OCI-LY1 (cell line): ENCODE results near the gene MAP3K20.
"Not testable (repeated sequence)": the region's sequence is repeated elsewhere in the genome, so short reads cannot be mapped to it uniquely, and the experiment has no call there.

Experiments
- H2AFZ ChIP-seq: fragments of 200-600 bp; sonication (generic), shearing (Covaris generic); 2 replicates; pipeline ENCODE4 v1.6.0; 2014; ENCODE audit warnings: antibody characterized with exemption, mild to moderate bottlenecking, low read length
- H3F3A ChIP-seq: fragments of 200-600 bp; sonication (generic), shearing (Covaris generic); 2 replicates; pipeline ENCODE4 v1.6.0; 2014; ENCODE audit warnings: mild to moderate bottlenecking, antibody characterized with exemption, low read length, moderate library complexity; ENCODE audit not compliant: insufficient read depth
- H3K27ac ChIP-seq: fragments of 200-600 bp; sonication (generic); 2 replicates; pipeline ENCODE4 v1.5.1; 2014; ENCODE audit warnings: low read length, mixed run types, mild to moderate bottlenecking, low read depth; ENCODE audit not compliant: poor library complexity, severe bottlenecking
- H3K27me3 ChIP-seq: fragments of 200-600 bp; sonication (generic); 2 replicates; pipeline ENCODE4 v1.6.0; 2014; ENCODE audit warnings: antibody characterized with exemption, mild to moderate bottlenecking, low read length, moderate library complexity; ENCODE audit not compliant: insufficient read depth
- H3K36me3 ChIP-seq: fragments of 200-600 bp; sonication (generic); 2 replicates; pipeline ENCODE4 v1.6.1; 2014; ENCODE audit warnings: mild to moderate bottlenecking, antibody characterized with exemption, low read length, moderate library complexity, mixed read lengths; ENCODE audit not compliant: insufficient read depth
- H3K4me1 ChIP-seq: fragments of 200-600 bp; sonication (generic); 2 replicates; pipeline ENCODE4 v1.5.1; 2014; ENCODE audit warnings: mild to moderate bottlenecking, low read length, moderate library complexity; ENCODE audit not compliant: insufficient read depth, severe bottlenecking
- H3K4me2 ChIP-seq: fragments of 200-600 bp; sonication (generic), shearing (Covaris generic); 2 replicates; pipeline ENCODE4 v1.6.1; 2014; ENCODE audit warnings: low read length
- H3K4me3 ChIP-seq: fragments of 200-600 bp; sonication (generic); 2 replicates; pipeline ENCODE4 v1.5.1; 2014; ENCODE audit warnings: low read length, low read depth, mild to moderate bottlenecking, mixed read lengths; ENCODE audit not compliant: poor library complexity, severe bottlenecking
- H3K79me2 ChIP-seq: fragments of 200-600 bp; shearing (Covaris generic); 2 replicates; pipeline ENCODE4 v1.6.1; 2016; ENCODE audit warnings: mixed run types, low read length, mixed read lengths; ENCODE audit not compliant: insufficient read depth
- H3K9ac ChIP-seq: fragments of 200-600 bp; sonication (generic), shearing (Covaris generic); 2 replicates; pipeline ENCODE4 v1.6.1; 2014; ENCODE audit warnings: mild to moderate bottlenecking, low read length, mixed read lengths
- H3K9me2 ChIP-seq: fragments of 200-600 bp; sonication (generic), shearing (Covaris generic); 2 replicates; pipeline ENCODE4 v1.6.1; 2014; ENCODE audit warnings: low read depth, mild to moderate bottlenecking, low read length, mixed read lengths
- H3K9me3 ChIP-seq: fragments of 200-600 bp; shearing (Covaris generic); 2 replicates; pipeline ENCODE4 v1.6.1; 2014; ENCODE audit warnings: low read length, mixed read lengths
- H4K20me1 ChIP-seq: fragments of 200-600 bp; sonication (generic), shearing (Covaris generic); 2 replicates; pipeline ENCODE4 v1.6.0; 2016; ENCODE audit warnings: mild to moderate bottlenecking, low read length; ENCODE audit not compliant: insufficient read depth
- EZH2 ChIP-seq: fragments of 200-600 bp; sonication (generic), shearing (Covaris generic); IDR thresholded peaks from 2 replicates; pipeline ENCODE4 v1.8.0; 2017; ENCODE audit warnings: borderline replicate concordance, mixed run types, mild to moderate bottlenecking, antibody characterized with exemption, low read length, moderate library complexity, mixed read lengths
- TF ChIP-seq, protein P1 (sequence below): fragments of 200-600 bp; sonication (generic), shearing (Covaris generic); IDR thresholded peaks from 2 replicates; pipeline ENCODE4 v1.5.1; 2017; ENCODE audit warnings: mild to moderate bottlenecking, antibody characterized with exemption, low read length, moderate library complexity, mixed read lengths

MAP3K20 gene

DNA sequence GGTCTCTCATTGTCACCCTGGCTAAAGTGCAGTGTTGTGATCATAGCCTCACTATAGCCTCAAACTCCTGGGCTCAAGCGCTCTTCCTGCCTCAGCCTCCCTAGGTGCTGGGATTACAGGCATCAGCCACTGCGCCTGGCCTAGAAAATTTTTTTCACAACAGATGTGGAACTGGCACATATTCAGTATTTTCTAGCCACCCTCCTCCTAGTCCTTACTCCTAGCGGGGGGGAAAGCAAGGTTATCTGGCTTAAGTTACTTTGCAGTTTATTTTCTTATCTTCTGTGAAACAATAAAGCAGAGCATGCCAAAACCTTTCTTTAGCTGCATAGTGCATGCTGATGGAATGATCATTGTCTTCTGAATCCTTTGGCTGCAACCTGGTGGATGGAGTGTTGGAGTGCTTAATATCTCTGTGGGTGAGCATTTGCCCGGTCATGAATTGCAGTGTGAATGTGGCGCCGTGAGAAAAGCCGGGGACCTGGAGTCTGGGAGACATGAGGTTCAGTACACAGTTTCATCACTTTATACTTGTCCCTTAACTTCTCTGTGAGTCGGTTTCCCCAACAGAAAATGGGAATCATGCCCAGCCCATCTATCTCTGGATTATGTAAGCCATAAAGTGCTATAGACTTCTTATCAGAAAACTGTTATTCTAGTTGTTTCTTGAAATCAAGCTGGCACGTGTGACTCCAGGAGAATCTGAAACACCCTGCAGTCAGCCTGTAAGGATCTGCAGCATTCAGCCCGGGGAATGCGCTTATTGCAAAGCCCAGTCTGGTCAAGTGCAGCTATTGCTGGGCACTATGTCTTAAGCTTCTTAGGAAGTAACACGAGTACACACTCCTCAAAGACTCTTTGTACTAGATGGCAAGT, 38.2 kb upstream of the MAP3K20 start:
- H3K9ac ChIP-seq, result no peak overlapping the region
- H3K4me3 ChIP-seq, result no peak overlapping the region
- TF ChIP-seq, protein P1, sequence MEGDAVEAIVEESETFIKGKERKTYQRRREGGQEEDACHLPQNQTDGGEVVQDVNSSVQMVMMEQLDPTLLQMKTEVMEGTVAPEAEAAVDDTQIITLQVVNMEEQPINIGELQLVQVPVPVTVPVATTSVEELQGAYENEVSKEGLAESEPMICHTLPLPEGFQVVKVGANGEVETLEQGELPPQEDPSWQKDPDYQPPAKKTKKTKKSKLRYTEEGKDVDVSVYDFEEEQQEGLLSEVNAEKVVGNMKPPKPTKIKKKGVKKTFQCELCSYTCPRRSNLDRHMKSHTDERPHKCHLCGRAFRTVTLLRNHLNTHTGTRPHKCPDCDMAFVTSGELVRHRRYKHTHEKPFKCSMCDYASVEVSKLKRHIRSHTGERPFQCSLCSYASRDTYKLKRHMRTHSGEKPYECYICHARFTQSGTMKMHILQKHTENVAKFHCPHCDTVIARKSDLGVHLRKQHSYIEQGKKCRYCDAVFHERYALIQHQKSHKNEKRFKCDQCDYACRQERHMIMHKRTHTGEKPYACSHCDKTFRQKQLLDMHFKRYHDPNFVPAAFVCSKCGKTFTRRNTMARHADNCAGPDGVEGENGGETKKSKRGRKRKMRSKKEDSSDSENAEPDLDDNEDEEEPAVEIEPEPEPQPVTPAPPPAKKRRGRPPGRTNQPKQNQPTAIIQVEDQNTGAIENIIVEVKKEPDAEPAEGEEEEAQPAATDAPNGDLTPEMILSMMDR, result no peak
- no peak for TF ChIP-seq EZH2
- no peaks in the 10 kb centered on the region for H3F3A ChIP-seq
- no peaks in the 10 kb centered on the region for H3K9me2 ChIP-seq
- H2AFZ ChIP-seq, result no peak overlapping the region
- no peaks in the 10 kb centered on the region for H3K36me3 ChIP-seq
- no peaks in the 10 kb centered on the region for H4K20me1 ChIP-seq
- no peaks in the 10 kb centered on the region for H3K4me1 ChIP-seq
- no peak overlapping the region for H3K4me2 ChIP-seq
- no peaks in the 10 kb centered on the region for H3K79me2 ChIP-seq
- no peaks in the 10 kb centered on the region for H3K9me3 ChIP-seq
- H3K27ac ChIP-seq, result no peak overlapping the region
- no peaks in the 10 kb centered on the region for H3K27me3 ChIP-seq

DNA sequence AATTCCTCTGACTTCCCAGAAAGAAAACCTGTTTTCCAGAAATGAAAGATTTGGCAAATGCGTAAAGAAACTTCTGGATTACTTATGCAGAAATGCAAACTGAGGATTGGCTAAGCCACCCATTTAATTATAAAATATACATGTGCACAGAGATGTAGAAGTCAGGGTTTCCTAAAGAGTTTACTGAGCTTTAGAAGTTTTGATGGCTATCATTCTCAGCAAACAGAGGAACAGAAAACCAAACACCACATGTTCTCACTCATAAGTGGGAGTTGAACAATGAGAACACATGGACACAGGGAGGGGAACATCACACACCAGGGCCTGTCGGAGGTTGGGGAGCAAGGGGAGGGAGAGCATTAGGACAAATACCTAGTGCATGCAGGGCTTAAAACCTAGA, 37.4 kb upstream of the MAP3K20 start:
- not testable (repeated sequence) for H3K4me3 ChIP-seq, H3K4me1 ChIP-seq, H3K27ac ChIP-seq, H3F3A ChIP-seq, H3K27me3 ChIP-seq, H3K9me3 ChIP-seq, H4K20me1 ChIP-seq, H2AFZ ChIP-seq, H3K36me3 ChIP-seq, H3K9ac ChIP-seq, H3K79me2 ChIP-seq, H3K4me2 ChIP-seq, H3K9me2 ChIP-seq

DNA sequence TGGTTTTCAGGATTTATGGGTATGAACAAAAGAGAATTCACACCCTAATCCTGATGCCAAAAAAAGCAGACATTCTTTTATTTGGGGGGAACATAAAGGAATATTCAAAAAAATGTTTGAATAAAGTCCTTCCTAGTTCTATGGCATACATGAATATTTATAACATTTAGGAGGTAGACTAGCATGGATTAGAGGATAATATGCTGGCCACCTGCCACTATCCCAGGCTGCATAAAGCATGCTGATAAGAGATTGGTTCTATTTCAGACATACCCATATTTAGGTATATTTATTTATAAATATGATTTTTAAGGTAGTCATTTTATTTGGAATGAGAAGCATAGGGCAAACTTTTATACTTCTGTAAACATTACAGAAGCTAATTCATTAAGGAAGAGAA, 34.9 kb upstream of the MAP3K20 start:
- H3K27me3 ChIP-seq, result no peaks in the 10 kb centered on the region
- no peaks in the 10 kb centered on the region for H3K9me3 ChIP-seq
- no peaks in the 10 kb centered on the region for H3K4me1 ChIP-seq
- TF ChIP-seq EZH2, result no peak
- TF ChIP-seq, protein P1, result no peak
- H3K36me3 ChIP-seq, result no peaks in the 10 kb centered on the region
- no peak overlapping the region for H3K4me2 ChIP-seq
- H3K27ac ChIP-seq, result no peak overlapping the region
- no peak overlapping the region for H3K9ac ChIP-seq
- no peaks in the 10 kb centered on the region for H3F3A ChIP-seq
- H3K4me3 ChIP-seq, result no peak overlapping the region
- H2AFZ ChIP-seq, result no peak overlapping the region
- no peaks in the 10 kb centered on the region for H3K79me2 ChIP-seq
- H4K20me1 ChIP-seq, result no peaks in the 10 kb centered on the region
- H3K9me2 ChIP-seq, result no peaks in the 10 kb centered on the region

DNA sequence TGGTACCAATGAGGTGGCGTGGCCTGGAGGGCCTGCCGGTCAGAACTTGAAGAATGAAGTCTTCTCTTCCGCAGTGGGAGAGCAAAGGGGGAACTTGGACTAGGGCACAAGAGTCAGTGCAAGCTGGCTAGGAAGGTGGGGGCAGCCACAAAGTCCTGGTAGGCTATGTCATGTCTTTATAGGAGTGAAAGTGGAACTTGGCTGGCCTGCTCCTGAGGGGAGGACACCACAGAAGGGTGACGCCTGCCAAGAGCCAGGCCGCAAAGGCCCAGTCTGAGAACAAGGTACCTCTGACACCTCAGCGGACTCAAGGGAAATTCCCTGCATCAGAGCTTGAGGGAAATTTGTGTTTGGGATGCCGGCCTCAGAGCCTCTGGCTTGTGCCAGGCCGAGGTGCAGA, 32.2 kb upstream of the MAP3K20 start:
- TF ChIP-seq EZH2, result no peak
- TF ChIP-seq, protein P1, result no peak
- no peaks in the 10 kb centered on the region for H3K9me2 ChIP-seq
- H3K27me3 ChIP-seq, result no peaks in the 10 kb centered on the region

More for the DNA sequence above, 32.2 kb upstream of the MAP3K20 start:
- Histone ChIP-seq H3F3A (no peaks in the 10 kb centered on the region), H3K4me3 (no peak overlapping the region), H3K36me3 (no peaks in the 10 kb centered on the region), H3K9me3 (no peaks in the 10 kb centered on the region), H3K4me2 (no peak overlapping the region), H3K9ac (no peak overlapping the region), H3K79me2 (no peaks in the 10 kb centered on the region), H3K4me1 (no peaks in the 10 kb centered on the region), H2AFZ (no peak overlapping the region), H4K20me1 (no peaks in the 10 kb centered on the region), H3K27ac (no peak overlapping the region)
